Kidney epithelial cell (primary cell): Measurements from ENCODE around the gene IL5RA. TPM values are rescaled to one million over a fixed set of nuclear protein-coding genes. Genes with fewer than 3 reads are reported as not detected.

Source experiments
- DNase-seq: peaks from one replicate; pipeline ENCODE4 v3.0.0-alpha.2; 2010; ENCODE audit warnings: low read depth
- H3K27me3 ChIP-seq: 2 replicates; pipeline ENCODE4 v1.6.0; 2011; ENCODE audit warnings: low read length; ENCODE audit not compliant: control insufficient read depth, insufficient read depth
- H3K36me3 ChIP-seq: 2 replicates; pipeline ENCODE4 v1.5.1; 2011; ENCODE audit warnings: low read length; ENCODE audit not compliant: control insufficient read depth, insufficient read depth
- H3K4me3 ChIP-seq: 2 replicates; pipeline ENCODE4 v1.5.1; 2011; ENCODE audit warnings: low read depth, mild to moderate bottlenecking, control low read depth, low read length
- CTCF ChIP-seq: IDR thresholded peaks from 2 replicates; pipeline ENCODE4 v1.5.1; 2011; ENCODE audit warnings: mild to moderate bottlenecking, moderate library complexity, low read length, control low read depth, inconsistent platforms; ENCODE audit not compliant: insufficient read depth, poor library complexity, severe bottlenecking
- total RNA-seq: library from RNA; depleted of rRNA; stranded (reverse); fragments of >200 nt; gene quantifications from 2 replicates; pipeline ENCODE4 v1.2.3, GENCODE V29; 2015

The IL5RA gene
- total RNA-seq, 1 donor from 2014 or later = not detected

DNA sequence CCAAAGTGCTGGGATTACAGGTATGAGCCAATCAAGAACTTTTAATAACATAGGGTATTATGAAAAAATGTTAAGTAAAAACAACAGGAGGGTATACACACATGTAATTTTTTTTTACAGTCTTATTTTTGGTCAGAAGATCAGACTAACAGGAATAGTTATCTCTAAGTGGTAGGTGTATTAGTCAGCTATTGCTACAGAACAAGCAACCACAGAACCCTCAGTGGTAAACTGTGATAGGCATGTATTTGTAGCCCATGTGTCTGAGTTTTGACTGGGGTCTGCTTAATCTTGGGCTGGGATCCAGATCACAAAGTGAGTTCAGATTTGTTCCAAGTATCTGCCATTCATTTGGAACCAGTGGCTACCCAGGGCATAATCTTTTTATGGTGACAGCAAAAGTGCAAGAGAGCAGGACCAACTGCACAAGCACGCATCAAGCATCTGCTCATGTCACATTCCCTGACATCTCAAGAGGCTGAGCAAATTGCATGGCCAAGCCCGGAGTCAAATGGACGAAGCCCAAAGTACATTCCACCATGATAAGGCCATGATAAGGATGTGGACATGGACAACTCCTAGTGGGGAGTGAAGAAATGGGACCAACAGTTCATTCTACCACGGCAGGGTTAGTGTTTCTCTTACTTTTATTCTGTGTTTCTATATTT is 3.0 kb upstream of the IL5RA start:
- Histone ChIP-seq H3K36me3 (no peaks in the 10 kb centered on the region), H3K4me3 (no peak overlapping the region), H3K27me3 (no peaks in the 10 kb centered on the region)
- no peak for TF ChIP-seq CTCF
- DNase-seq = no peak

DNA sequence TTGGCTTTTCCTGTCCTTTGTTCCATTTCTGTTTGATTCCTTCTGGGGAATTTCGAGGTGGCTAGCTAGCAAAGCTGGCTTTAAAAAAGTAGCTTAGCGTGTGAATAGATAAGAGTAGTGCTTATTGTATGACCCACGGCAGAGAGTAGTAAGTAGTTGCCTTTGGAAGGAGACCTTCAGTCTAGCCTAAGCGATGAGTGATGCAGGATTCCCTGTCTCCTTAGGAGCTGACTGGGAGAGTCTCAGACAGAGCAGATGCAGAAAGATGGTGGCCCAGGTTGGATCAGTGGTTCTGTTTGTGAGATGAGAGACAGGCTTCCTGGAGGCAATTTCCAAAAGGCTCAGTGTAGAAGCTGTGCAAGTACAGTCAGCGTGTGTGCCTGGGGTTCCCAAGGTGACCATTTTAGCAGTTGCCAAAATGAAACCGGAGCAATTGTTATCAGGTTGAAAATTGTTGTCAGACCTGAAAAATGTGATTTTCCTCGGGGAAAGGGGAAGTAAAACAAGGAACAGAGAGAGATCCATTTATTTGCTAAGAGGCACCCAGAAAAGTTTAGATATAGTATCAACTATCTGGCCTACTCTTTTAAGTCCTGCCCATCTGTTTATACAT is 681 bp upstream of the IL5RA start:
- H3K4me3 ChIP-seq = no peak overlapping the region
- DNase-seq = no peak
- no peak for TF ChIP-seq CTCF
- H3K27me3 ChIP-seq = no peaks in the 10 kb centered on the region
- no peaks in the 10 kb centered on the region for H3K36me3 ChIP-seq

DNA sequence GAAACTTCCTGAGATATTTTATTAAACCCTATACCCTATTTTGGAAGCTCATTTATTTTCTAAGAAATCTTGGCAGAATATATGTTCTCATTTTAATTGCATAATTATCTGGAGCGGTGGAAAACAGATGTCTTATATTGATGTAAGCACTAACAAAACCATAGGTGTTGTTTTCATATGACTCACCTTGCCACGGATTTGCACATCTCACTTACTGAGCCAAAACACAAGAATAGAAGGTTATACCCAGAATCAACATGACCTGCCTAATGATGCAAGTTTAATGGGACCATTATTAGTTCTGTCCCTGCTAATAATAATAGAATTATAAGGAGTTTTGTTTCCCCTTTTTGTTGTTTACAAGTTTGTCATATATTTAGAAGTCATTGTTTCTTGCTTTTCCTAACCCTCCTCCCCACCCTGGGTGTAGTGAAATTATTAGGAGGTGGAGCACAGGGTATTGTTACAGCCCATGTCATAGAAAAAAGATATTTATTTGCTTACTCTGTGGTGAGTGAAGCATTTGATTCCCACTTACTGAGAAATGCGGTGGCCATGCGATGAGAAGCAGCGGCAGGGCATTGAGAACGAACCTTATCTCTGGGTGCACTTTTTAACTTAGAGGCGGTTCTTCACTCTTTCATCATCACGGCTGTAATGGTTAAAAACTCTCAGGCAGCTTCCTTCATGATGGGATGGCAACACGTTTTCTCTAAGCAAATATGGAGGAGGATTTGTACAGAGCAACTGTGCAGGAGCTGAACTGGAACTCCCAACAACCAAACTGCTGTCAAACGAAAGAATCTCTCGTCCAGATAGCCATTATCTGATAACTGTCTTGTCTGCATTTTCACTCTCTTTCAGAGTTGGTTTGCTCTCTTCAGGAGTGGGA is 521 bp downstream of the IL5RA start:
- no peaks in the 10 kb centered on the region for H3K27me3 ChIP-seq
- no peak overlapping the region for H3K4me3 ChIP-seq
- no peaks in the 10 kb centered on the region for H3K36me3 ChIP-seq
- TF ChIP-seq CTCF = no peak
- no peak for DNase-seq

- H3K4me3 ChIP-seq = no peak overlapping the region
- TF ChIP-seq CTCF = no peak
- no peaks in the 10 kb centered on the region for H3K36me3 ChIP-seq
- H3K27me3 ChIP-seq = no peaks in the 10 kb centered on the region
- DNase-seq = no peak
Observed at GRCh38 chr3:3107858-3108257, 2.3 kb downstream of the IL5RA start.

DNA sequence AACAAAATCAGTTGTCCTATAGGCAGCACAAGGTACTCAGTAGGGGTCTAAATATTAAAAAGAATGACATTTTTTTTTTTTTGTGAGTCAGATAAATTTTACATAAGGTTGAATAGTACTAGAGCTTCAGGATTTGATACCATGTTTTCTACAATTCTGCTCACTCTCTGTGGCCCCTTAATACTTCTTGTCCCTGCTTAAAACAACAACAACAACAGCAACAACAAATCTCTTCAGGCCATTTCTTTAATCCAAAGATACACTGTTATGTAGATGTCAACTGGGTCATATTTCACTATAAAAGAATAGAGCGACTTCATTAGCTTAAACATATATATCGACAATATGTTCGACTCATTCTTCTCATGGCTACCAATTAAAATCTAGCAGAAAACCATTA is 3.0 kb downstream of the IL5RA start:
- no peak overlapping the region for H3K4me3 ChIP-seq
- H3K36me3 ChIP-seq = no peaks in the 10 kb centered on the region
- no peak for TF ChIP-seq CTCF
- DNase-seq = no peak
- H3K27me3 ChIP-seq = no peaks in the 10 kb centered on the region
